ENCODE results near the gene OR1I1. TPM values are rescaled to one million over a fixed set of nuclear protein-coding genes. Genes with fewer than 3 reads are reported as not detected.

Gene OR1I1
- total RNA-seq, 1 experiment from 2014 or later: not detected

- no peak for TF ChIP-seq E2F4 (CRISPR knock-in tag; IDR thresholded peaks at IDR 0.05; ENCODE audit: borderline replicate concordance, low read depth)
- no peak for TF ChIP-seq JUN (CRISPR knock-in tag; IDR thresholded peaks at IDR 0.05)
- no peak for TF ChIP-seq ZBTB43 (CRISPR knock-in tag; IDR thresholded peaks at IDR 0.05)
- TF ChIP-seq CTCF (IDR thresholded peaks at IDR 0.05): no peak
- TF ChIP-seq FOXJ3 (CRISPR knock-in tag; IDR thresholded peaks at IDR 0.05; ENCODE audit: borderline replicate concordance): no peak
- no peak for TF ChIP-seq MLX (CRISPR knock-in tag; IDR thresholded peaks at IDR 0.05)
- no peak for TF ChIP-seq ZNF425 (CRISPR knock-in tag; conservative IDR thresholded peaks at IDR 0.05)
- no peak for TF ChIP-seq STAT6 (CRISPR knock-in tag; conservative IDR thresholded peaks at IDR 0.05; ENCODE audit: low read depth)
- no peak for TF ChIP-seq RELA (CRISPR knock-in tag; IDR thresholded peaks at IDR 0.05; ENCODE audit: borderline replicate concordance)
- TF ChIP-seq JAZF1 (CRISPR knock-in tag; IDR thresholded peaks at IDR 0.05): no peak
- TF ChIP-seq IRF2 (CRISPR knock-in tag; IDR thresholded peaks at IDR 0.05; ENCODE audit: borderline replicate concordance, low read depth): no peak
- no peak for TF ChIP-seq MXD4 (CRISPR knock-in tag; IDR thresholded peaks at IDR 0.05; ENCODE audit: borderline replicate concordance)
- peak; percentile 96; the same call in 1 of the 2 replicates for TF ChIP-seq MYBL2 (CRISPR knock-in tag; IDR thresholded peaks at IDR 0.05)
- no peak for TF ChIP-seq ZNF423 (CRISPR knock-in tag; IDR thresholded peaks at IDR 0.05)
- no peak for TF ChIP-seq PRDM15 (CRISPR knock-in tag; IDR thresholded peaks at IDR 0.05)
- no peak for TF ChIP-seq ERG (CRISPR knock-in tag; IDR thresholded peaks at IDR 0.05)
- TF ChIP-seq FOXP1 (CRISPR knock-in tag; IDR thresholded peaks at IDR 0.05; ENCODE audit: borderline replicate concordance): 0 out of 2 replicates have a peak, but pooled peaks have one; percentile 7
- TF ChIP-seq NFYB (CRISPR knock-in tag; conservative IDR thresholded peaks at IDR 0.05; ENCODE audit: low read depth): peak; percentile 85
- TF ChIP-seq MAX (CRISPR knock-in tag; IDR thresholded peaks at IDR 0.05): peak; percentile 96
- TF ChIP-seq CDX4 (CRISPR knock-in tag; IDR thresholded peaks at IDR 0.05; ENCODE audit: borderline replicate concordance): no peak
- no peak for TF ChIP-seq GTF2I (CRISPR knock-in tag; conservative IDR thresholded peaks at IDR 0.05)
Measured at GRCh38 chr19:15125232-15126067, 43.4 kb downstream of the OR1I1 start (continued).
